ENCODE results near the gene ABHD17A.

The ABHD17A gene

GRCh38 chr19:1863638-1864479 is 21.4 kb downstream of the ABHD17A start:
- peak overlapping the region; percentile 90 for H3K4me3 ChIP-seq (ENCODE audit: control insufficient read depth, low read depth, low read length)
- no peak for TF ChIP-seq CTCF (IDR thresholded peaks at IDR 0.05; ENCODE audit: control insufficient read depth, insufficient read depth, low read depth, low read length, missing control alignments)
- DNase-seq (ENCODE audit: low read depth), result peak; percentile 61

- no peak for TF ChIP-seq CTCF (IDR thresholded peaks at IDR 0.05; ENCODE audit: control insufficient read depth, insufficient read depth, low read depth, low read length, missing control alignments)
- no peak for DNase-seq (ENCODE audit: low read depth)
- H3K4me3 ChIP-seq (ENCODE audit: control insufficient read depth, low read depth, low read length), result peak within 1 kb of the TSS; percentile 96
Observed at GRCh38 chr19:1863328-1863637, 22.0 kb downstream of the ABHD17A start, which contains the start of gene KLF16. Gene KLF16, minus strand, starts transcription at chr19:1863579. Its CDS starts 82 bp downstream, at chr19:1863497.

GRCh38 chr19:1862424-1863327 is 22.6 kb downstream of the ABHD17A start:
- TF ChIP-seq CTCF (IDR thresholded peaks at IDR 0.05; ENCODE audit: control insufficient read depth, insufficient read depth, low read depth, low read length, missing control alignments), result no peak
- peak overlapping the region; percentile 96 for H3K4me3 ChIP-seq (ENCODE audit: control insufficient read depth, low read depth, low read length)
- no peak for DNase-seq (ENCODE audit: low read depth)

- H3K4me3 ChIP-seq (ENCODE audit: control insufficient read depth, low read depth, low read length), result peak overlapping the region; percentile 96
- DNase-seq (ENCODE audit: low read depth), result no peak
- TF ChIP-seq CTCF (IDR thresholded peaks at IDR 0.05; ENCODE audit: control insufficient read depth, insufficient read depth, low read depth, low read length, missing control alignments), result no peak
Observed at GRCh38 chr19:1862068-1862423, 23.2 kb downstream of the ABHD17A start.

- no peak for DNase-seq (ENCODE audit: low read depth)
- no peak for TF ChIP-seq CTCF (IDR thresholded peaks at IDR 0.05; ENCODE audit: control insufficient read depth, insufficient read depth, low read depth, low read length, missing control alignments)
- peak overlapping the region; percentile 96 for H3K4me3 ChIP-seq (ENCODE audit: control insufficient read depth, low read depth, low read length)
Observed at GRCh38 chr19:1861599-1862031, 23.7 kb downstream of the ABHD17A start.

GRCh38 chr19:1860821-1861598 is 24.3 kb downstream of the ABHD17A start:
- DNase-seq (ENCODE audit: low read depth), result no peak

More at GRCh38 chr19:1860821-1861598, 24.3 kb downstream of the ABHD17A start:
- no peak for TF ChIP-seq CTCF (IDR thresholded peaks at IDR 0.05; ENCODE audit: control insufficient read depth, insufficient read depth, low read depth, low read length, missing control alignments)
- H3K4me3 ChIP-seq (ENCODE audit: control insufficient read depth, low read depth, low read length), result peak overlapping the region; percentile 96
